PC-3 (cell line): Measurements from ENCODE around the gene RMC1. TPM values are rescaled to one million over a fixed set of nuclear protein-coding genes. Genes with fewer than 3 reads are reported as not detected.

Source experiments
- ATAC-seq: fragments of 200-7000 bp; cut with Tn5 transposase; 2 replicates; pipeline ENCODE4 v1.9.1; 2020; ENCODE audit warnings: mild to moderate bottlenecking, moderate library complexity
- BruUV-seq: library from RNA; stranded (reverse); fragments of 400-500 nt; replicated peaks from 2 replicates; lab custom pipeline; 2021; lab: Mats Ljungman, UMichigan
- CTCF ChIA-PET: fragments of 300-600 bp; sonication (Branson Sonifier 250); formaldehyde crosslinking; loops from one replicate; lab custom pipeline; 2022; ENCODE audit warnings: antibody characterized with exemption; lab: Charles Lee
- POLR2A ChIA-PET: fragments of 300-600 bp; sonication (Branson Sonifier 250); formaldehyde crosslinking; loops from one replicate; lab custom pipeline; 2022; ENCODE audit warnings: antibody characterized with exemption; ENCODE audit not compliant: unreplicated experiment; lab: Charles Lee
- DNase-seq: peaks from one replicate; pipeline ENCODE4 v3.0.0-alpha.2; 2015
- H2AFZ ChIP-seq: fragments of 300-600 bp; sonication (generic); 2 replicates; pipeline ENCODE4 v1.6.0; 2016; ENCODE audit warnings: antibody characterized with exemption, low read length
- H3F3A ChIP-seq: fragments of 300-600 bp; sonication (generic); one replicate; pipeline ENCODE4 v1.6.0; 2017; ENCODE audit warnings: antibody characterized with exemption, low read length, control low read depth, mild to moderate bottlenecking; ENCODE audit not compliant: unreplicated experiment
- H3K27ac ChIP-seq: fragments of 300-600 bp; sonication (generic); 2 replicates; pipeline ENCODE4 v1.5.1; 2016; ENCODE audit warnings: mild to moderate bottlenecking, low read length
- H3K27me3 ChIP-seq: fragments of 300-600 bp; sonication (generic); 2 replicates; pipeline ENCODE4 v1.6.1; 2016; ENCODE audit warnings: low read length, mixed read lengths
- H3K36me3 ChIP-seq: fragments of 300-600 bp; sonication (generic); 2 replicates; pipeline ENCODE4 v1.6.1; 2016; ENCODE audit warnings: low read depth, mixed run types, low read length, mixed read lengths
- H3K4me1 ChIP-seq: fragments of 300-600 bp; sonication (generic); 2 replicates; pipeline ENCODE4 v1.5.1; 2016; ENCODE audit warnings: low read length; ENCODE audit not compliant: insufficient read depth
- H3K4me2 ChIP-seq: fragments of 300-600 bp; sonication (generic); 2 replicates; pipeline ENCODE4 v1.6.0; 2016; ENCODE audit warnings: low read length
- H3K4me3 ChIP-seq: fragments of 300-600 bp; sonication (generic); 2 replicates; pipeline ENCODE4 v1.5.1; 2016; ENCODE audit warnings: mild to moderate bottlenecking, low read length, mixed read lengths
- H3K79me2 ChIP-seq: fragments of 300-600 bp; sonication (generic); 2 replicates; pipeline ENCODE4 v1.6.1; 2017; ENCODE audit warnings: low read length, mixed read lengths
- H3K9ac ChIP-seq: fragments of 300-600 bp; sonication (generic); 2 replicates; pipeline ENCODE4 v1.6.0; 2016; ENCODE audit warnings: mild to moderate bottlenecking, low read length
- H3K9me2 ChIP-seq: fragments of 300-600 bp; sonication (generic); replicated peaks from 2 replicates; pipeline ENCODE4 v1.6.1; 2016; ENCODE audit warnings: mixed run types, low read length, mixed read lengths
- H3K9me3 ChIP-seq: fragments of 300-600 bp; sonication (generic); 2 replicates; pipeline ENCODE4 v1.6.1; 2016; ENCODE audit warnings: low read length, mixed read lengths
- H4K20me1 ChIP-seq: fragments of 300-600 bp; sonication (generic); 2 replicates; pipeline ENCODE4 v1.6.1; 2016; ENCODE audit warnings: low read length, mixed read lengths
- CTCF ChIP-seq: fragments of 300-600 bp; sonication (generic); conservative IDR thresholded peaks from 2 replicates; pipeline ENCODE4 v1.5.1; 2017; ENCODE audit warnings: antibody characterized with exemption, low read depth, mild to moderate bottlenecking, low read length
- EZH2 ChIP-seq: fragments of 300-600 bp; sonication (generic); IDR thresholded peaks from one replicate; pipeline ENCODE4 v1.6.1; 2017; ENCODE audit warnings: antibody characterized with exemption, mild to moderate bottlenecking, low read length; ENCODE audit not compliant: unreplicated experiment
- EZH2phosphoT487 ChIP-seq: fragments of 300-600 bp; sonication (generic); IDR thresholded peaks from 2 replicates; pipeline ENCODE4 v1.6.1; 2018; ENCODE audit warnings: mild to moderate bottlenecking, antibody characterized with exemption, low read length, borderline replicate concordance
- intact Hi-C: fragments of 100-400 bp; cut with micrococcal nuclease; formaldehyde crosslinking; loops from 2 replicates; pipeline ENCODE4 v1.9.0; 2023
- total RNA-seq: library from RNA; depleted of rRNA; stranded (reverse); fragments of >200 nt; gene quantifications from 2 replicates; pipeline ENCODE4 v1.2.3, GENCODE V29; 2014

Gene RMC1
- total RNA-seq, 1 experiment from 2014 or later = 23.2 TPM

- Histone ChIP-seq H3K27ac (no peak overlapping the region), H3F3A (no peaks in the 10 kb centered on the region), H3K36me3 (peaks cover 88% of the 10 kb centered on the region), H3K9me2 (no peaks in the 10 kb centered on the region), H3K79me2 (no peaks in the 10 kb centered on the region), H4K20me1 (no peaks in the 10 kb centered on the region), H3K4me3 (no peak overlapping the region), H3K9ac (no peak overlapping the region), H3K4me1 (no peaks in the 10 kb centered on the region), H3K9me3 (no peaks in the 10 kb centered on the region), H3K4me2 (no peak overlapping the region), H3K27me3 (no peaks in the 10 kb centered on the region), H2AFZ (no peak overlapping the region)
- BruUV-seq = no TSS peak
- ATAC-seq (no peak), DNase-seq (no peak)
- ChIA-PET CTCF (no interaction called here), POLR2A (no interaction called here)
- TF ChIP-seq EZH2phosphoT487 (no peak), EZH2 (no peak)
- intact Hi-C loops = no loop called here
Measured at GRCh38 chr18:23538870-23539269, 35.6 kb downstream of the RMC1 start.

GRCh38 chr18:23539296-23539695 is 36.0 kb downstream of the RMC1 start:
- Histone ChIP-seq H3K4me2 (no peak overlapping the region), H3K79me2 (no peaks in the 10 kb centered on the region), H3K4me3 (no peak overlapping the region), H3K9me2 (no peaks in the 10 kb centered on the region), H3K9ac (no peak overlapping the region), H2AFZ (no peak overlapping the region), H3K36me3 (peaks cover 88% of the 10 kb centered on the region), H4K20me1 (no peaks in the 10 kb centered on the region), H3F3A (no peaks in the 10 kb centered on the region), H3K4me1 (no peaks in the 10 kb centered on the region), H3K9me3 (no peaks in the 10 kb centered on the region), H3K27ac (no peak overlapping the region), H3K27me3 (no peaks in the 10 kb centered on the region)
- DNase-seq = no peak
- no TSS peak for BruUV-seq
- no peak for ATAC-seq
- CTCF ChIA-PET = no interaction called here
- POLR2A ChIA-PET = interaction anchor here (0.7 kb wide), 1 partner anchor 266 kb away, joined by 4 read pairs; no protein-coding TSS in a partner anchor
- intact Hi-C loops = no loop called here
- TF ChIP-seq EZH2phosphoT487 = no peak
- no peak for TF ChIP-seq CTCF
- no peak for TF ChIP-seq EZH2

DNA sequence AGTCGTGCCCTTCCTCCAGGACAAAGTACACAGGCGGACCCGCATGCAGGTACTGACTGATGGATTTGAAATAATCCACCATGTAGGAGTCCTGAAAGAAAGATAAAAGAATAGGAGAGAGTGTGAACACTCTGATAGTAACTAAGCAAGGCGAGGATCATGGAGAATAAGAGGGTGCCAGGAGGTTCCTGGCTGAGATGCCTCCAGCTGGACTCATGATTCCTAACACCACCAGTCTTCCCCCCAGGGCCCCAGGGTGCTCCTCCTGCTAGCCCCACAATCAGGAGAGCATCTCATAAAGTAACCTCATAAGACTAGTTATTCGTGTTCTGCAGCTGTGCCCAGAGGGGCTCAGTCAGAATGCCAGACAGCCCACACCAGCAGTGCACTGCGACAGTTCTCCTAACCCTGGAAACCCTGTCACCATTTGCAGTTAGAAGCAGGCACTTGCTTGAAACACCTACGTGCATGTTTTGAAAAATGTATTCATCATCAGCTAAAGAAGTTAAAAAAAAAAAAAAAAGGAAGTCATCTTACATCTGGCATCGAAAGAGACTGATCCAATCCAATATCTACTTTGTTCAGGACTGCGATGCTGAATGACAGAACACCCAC is 36.7 kb downstream of the RMC1 start:
- intact Hi-C loops = no loop called here

More for the DNA sequence above, 36.7 kb downstream of the RMC1 start:
- Histone ChIP-seq H4K20me1 (no peaks in the 10 kb centered on the region), H3F3A (no peaks in the 10 kb centered on the region), H3K9me2 (no peaks in the 10 kb centered on the region), H2AFZ (no peak overlapping the region), H3K9me3 (no peaks in the 10 kb centered on the region), H3K4me1 (no peaks in the 10 kb centered on the region), H3K4me2 (no peak overlapping the region), H3K9ac (no peak overlapping the region), H3K4me3 (no peak overlapping the region), H3K36me3 (peaks cover 90% of the 10 kb centered on the region), H3K27me3 (no peaks in the 10 kb centered on the region), H3K27ac (no peak overlapping the region), H3K79me2 (no peaks in the 10 kb centered on the region)
- no peak for DNase-seq
- BruUV-seq = no TSS peak
- POLR2A ChIA-PET = interaction anchor here (0.7 kb wide), 1 partner anchor 266 kb away, joined by 4 read pairs; no protein-coding TSS in a partner anchor
- TF ChIP-seq CTCF = no peak
- TF ChIP-seq EZH2phosphoT487 = no peak
- TF ChIP-seq EZH2 = no peak
- CTCF ChIA-PET = interaction anchor here (0.6 kb wide), 1 partner anchor 580 kb away, joined by 4 read pairs; no protein-coding TSS in a partner anchor
- ATAC-seq = no peak
